Calu3 (cell line): Measurements from ENCODE around the gene SRCIN1. TPM values are rescaled to one million over a fixed set of nuclear protein-coding genes. Genes with fewer than 3 reads are reported as not detected.

Experiments used
- BruUV-seq: library from RNA; stranded (reverse); fragments of 400-500 nt; replicated peaks from 2 replicates; lab custom pipeline; 2021; lab: Mats Ljungman, UMichigan
- CTCF ChIA-PET: fragments of 300-600 bp; sonication (Branson Sonifier 250); formaldehyde crosslinking; loops from one replicate; lab custom pipeline; 2022; ENCODE audit warnings: antibody characterized with exemption; lab: Charles Lee
- DNase-seq: peaks from one replicate; pipeline ENCODE4 v3.0.0; 2022
- H3K27ac Mint-ChIP-seq: one replicate; pipeline ENCODE4 v1.8.0; 2022; ENCODE audit warnings: mixed read lengths; ENCODE audit not compliant: unreplicated experiment
- H3K27me3 Mint-ChIP-seq: one replicate; pipeline ENCODE4 v1.8.0; 2022; ENCODE audit warnings: mixed read lengths; ENCODE audit not compliant: unreplicated experiment
- H3K36me3 Mint-ChIP-seq: one replicate; pipeline ENCODE4 v1.8.0; 2022; ENCODE audit warnings: mild to moderate bottlenecking, moderate library complexity, mixed read lengths; ENCODE audit not compliant: insufficient read depth, unreplicated experiment
- H3K4me1 Mint-ChIP-seq: one replicate; pipeline ENCODE4 v1.8.0; 2022; ENCODE audit warnings: mild to moderate bottlenecking, low read depth, mixed read lengths; ENCODE audit not compliant: unreplicated experiment
- H3K4me3 Mint-ChIP-seq: one replicate; pipeline ENCODE4 v1.8.0; 2022; ENCODE audit warnings: mild to moderate bottlenecking, low read depth, moderate library complexity, mixed read lengths; ENCODE audit not compliant: unreplicated experiment
- H3K9me3 Mint-ChIP-seq: one replicate; pipeline ENCODE4 v1.8.0; 2022; ENCODE audit warnings: low read depth, mixed read lengths; ENCODE audit not compliant: unreplicated experiment
- intact Hi-C: fragments of 100-400 bp; cut with micrococcal nuclease; formaldehyde crosslinking; loops from one replicate; pipeline ENCODE4 v1.10.0; 2022; ENCODE audit not compliant: unreplicated experiment
- total RNA-seq: library from RNA; stranded (reverse); gene quantifications from 2 replicates; pipeline ENCODE4 v1.2.3, GENCODE V29; 2022
- TF ChIP-seq, protein P1 (sequence below): fragments of 200-600 bp; IDR thresholded peaks from one replicate; pipeline ENCODE4 v1.8.0; 2022; ENCODE audit warnings: antibody characterized with exemption; ENCODE audit not compliant: unreplicated experiment

The SRCIN1 gene
- total RNA-seq, 1 experiment from 2014 or later, result 46.7 TPM

DNA sequence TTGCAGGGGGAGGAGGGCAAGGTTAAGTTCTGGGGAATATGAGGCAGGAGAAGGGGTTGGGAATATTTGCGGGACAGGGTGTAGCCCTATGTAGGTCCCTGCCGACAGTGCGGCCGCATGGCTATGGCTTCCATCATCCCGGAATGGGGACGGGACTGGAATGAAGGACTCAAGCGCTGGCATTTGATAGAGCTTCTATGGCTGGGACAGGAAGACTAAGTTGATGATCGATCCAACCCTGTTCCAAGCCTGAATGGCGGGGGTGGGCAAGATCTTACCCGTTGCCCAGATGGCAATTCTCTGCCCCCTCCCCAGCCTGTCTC lies 47.1 kb downstream of the SRCIN1 start:
- CTCF ChIA-PET, result interaction anchor here (0.6 to 9.8 kb wide), 52 partner anchors 8 to 1563 kb away, joined by 3 to 496 read pairs (median 7); partner anchors contain the start of genes EPOP, LASP1, MLLT6 and MSL1

DNA sequence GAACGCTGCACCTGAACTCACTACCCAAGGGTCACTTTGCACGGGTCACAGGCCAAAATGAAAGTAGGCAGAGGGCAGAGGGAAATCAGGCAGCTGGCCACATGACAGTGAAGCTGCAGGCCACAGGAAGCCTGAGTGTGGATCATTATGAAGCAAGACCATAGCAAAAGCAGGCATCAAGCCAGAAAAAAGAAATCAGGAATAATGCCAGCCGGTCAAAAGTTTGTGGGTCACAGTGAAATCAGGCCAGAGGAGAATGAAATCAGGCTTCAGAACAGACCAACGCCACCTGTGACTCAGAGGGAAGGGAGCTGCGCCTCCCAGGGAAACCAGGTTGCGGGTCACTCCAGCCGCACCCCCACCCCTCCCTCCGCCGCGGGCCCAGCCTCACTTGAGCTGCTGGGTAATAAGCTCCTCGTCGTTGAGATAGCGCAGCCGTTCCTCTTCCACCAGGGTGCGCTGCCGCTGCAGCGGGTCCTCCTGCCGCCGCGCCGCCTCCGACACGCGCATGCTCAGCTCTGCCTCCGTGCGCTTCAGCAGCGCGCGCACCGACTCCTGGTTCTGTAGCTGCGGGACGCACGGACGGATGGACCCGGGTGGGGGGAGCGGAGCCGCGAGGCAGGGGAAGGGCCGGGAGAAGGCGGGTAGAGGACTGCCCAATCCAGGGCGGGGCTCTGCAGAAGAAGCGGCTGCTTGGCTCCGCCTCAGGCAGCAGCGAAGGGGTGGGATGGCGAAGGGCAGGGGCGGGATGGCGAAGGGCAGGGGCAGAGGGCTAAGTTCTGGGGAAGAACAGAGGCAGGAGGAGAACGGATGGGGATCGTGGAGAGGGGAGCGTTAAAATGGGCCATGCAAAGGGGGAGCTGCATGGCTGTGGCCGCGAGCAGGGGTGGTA lies 47.7 kb downstream of the SRCIN1 start:
- intact Hi-C loops, result loop anchor here (1.0 kb wide), 2 partner anchors 26 to 105 kb away; no protein-coding TSS in a partner anchor
- no peaks in the 10 kb centered on the region for H3K9me3 Mint-ChIP-seq
- peaks cover 10% of the 10 kb centered on the region for H3K27me3 Mint-ChIP-seq
- CTCF ChIA-PET, result interaction anchor here (0.6 to 9.8 kb wide), 68 partner anchors 9 to 1564 kb away, joined by 3 to 496 read pairs (median 6); partner anchors contain the start of genes EPOP, LASP1, MLLT6 and MSL1
- DNase-seq, result peak; percentile 100
- peak overlapping the region; percentile 78 for H3K4me3 Mint-ChIP-seq
- TF ChIP-seq, protein P1, sequence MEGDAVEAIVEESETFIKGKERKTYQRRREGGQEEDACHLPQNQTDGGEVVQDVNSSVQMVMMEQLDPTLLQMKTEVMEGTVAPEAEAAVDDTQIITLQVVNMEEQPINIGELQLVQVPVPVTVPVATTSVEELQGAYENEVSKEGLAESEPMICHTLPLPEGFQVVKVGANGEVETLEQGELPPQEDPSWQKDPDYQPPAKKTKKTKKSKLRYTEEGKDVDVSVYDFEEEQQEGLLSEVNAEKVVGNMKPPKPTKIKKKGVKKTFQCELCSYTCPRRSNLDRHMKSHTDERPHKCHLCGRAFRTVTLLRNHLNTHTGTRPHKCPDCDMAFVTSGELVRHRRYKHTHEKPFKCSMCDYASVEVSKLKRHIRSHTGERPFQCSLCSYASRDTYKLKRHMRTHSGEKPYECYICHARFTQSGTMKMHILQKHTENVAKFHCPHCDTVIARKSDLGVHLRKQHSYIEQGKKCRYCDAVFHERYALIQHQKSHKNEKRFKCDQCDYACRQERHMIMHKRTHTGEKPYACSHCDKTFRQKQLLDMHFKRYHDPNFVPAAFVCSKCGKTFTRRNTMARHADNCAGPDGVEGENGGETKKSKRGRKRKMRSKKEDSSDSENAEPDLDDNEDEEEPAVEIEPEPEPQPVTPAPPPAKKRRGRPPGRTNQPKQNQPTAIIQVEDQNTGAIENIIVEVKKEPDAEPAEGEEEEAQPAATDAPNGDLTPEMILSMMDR, result peak; percentile 100
- H3K4me1 Mint-ChIP-seq, result peaks cover 43% of the 10 kb centered on the region
- peak overlapping the region; percentile 52 for H3K27ac Mint-ChIP-seq
- no TSS peak for BruUV-seq
- H3K36me3 Mint-ChIP-seq, result peaks cover 35% of the 10 kb centered on the region

More for the DNA sequence above, 47.1 kb downstream of the SRCIN1 start:
- Mint-ChIP-seq H3K36me3 (peaks cover 35% of the 10 kb centered on the region), H3K4me3 (peak overlapping the region; percentile 78), H3K27me3 (peaks cover 16% of the 10 kb centered on the region), H3K4me1 (peaks cover 43% of the 10 kb centered on the region), H3K27ac (peak overlapping the region; percentile 52), H3K9me3 (no peaks in the 10 kb centered on the region)
- intact Hi-C loops, result loop anchor here (1.0 kb wide), 2 partner anchors 26 to 105 kb away; no protein-coding TSS in a partner anchor
- TF ChIP-seq, protein P1, result no peak
- no peak for DNase-seq
- BruUV-seq, result no TSS peak

DNA sequence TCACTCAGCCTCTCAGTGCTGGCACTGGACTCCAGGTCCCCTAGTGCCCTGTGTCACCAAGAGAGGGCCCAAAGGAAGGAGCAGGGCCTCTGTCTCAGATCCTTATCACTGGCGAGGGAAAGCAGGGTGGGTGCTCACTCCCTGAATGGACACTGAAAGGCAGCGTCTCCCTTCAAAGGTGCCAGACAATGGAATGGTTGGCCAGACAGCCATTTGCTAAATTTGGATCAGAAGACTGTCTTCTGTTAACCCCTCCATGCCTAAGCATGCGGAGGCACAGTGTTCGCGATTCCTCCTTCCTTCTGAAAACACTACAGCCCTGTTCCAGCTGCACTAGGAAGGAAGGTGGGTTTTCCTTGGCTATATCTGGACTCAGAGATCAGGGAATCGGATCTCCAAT lies 48.4 kb downstream of the SRCIN1 start:
- H3K4me1 Mint-ChIP-seq, result peaks cover 43% of the 10 kb centered on the region
- CTCF ChIA-PET, result interaction anchor here (0.6 to 9.8 kb wide), 54 partner anchors 10 to 1318 kb away, joined by 3 to 496 read pairs (median 7); partner anchors contain the start of genes EPOP, LASP1, MLLT6 and PSMB3
- H3K27ac Mint-ChIP-seq, result peak overlapping the region; percentile 11
- peak overlapping the region; percentile 78 for H3K4me3 Mint-ChIP-seq
- DNase-seq, result no peak
- TF ChIP-seq, protein P1, result no peak
- H3K27me3 Mint-ChIP-seq, result peaks cover 3% of the 10 kb centered on the region
- H3K9me3 Mint-ChIP-seq, result no peaks in the 10 kb centered on the region
- BruUV-seq, result no TSS peak
- H3K36me3 Mint-ChIP-seq, result peaks cover 37% of the 10 kb centered on the region
- intact Hi-C loops, result no loop called here

DNA sequence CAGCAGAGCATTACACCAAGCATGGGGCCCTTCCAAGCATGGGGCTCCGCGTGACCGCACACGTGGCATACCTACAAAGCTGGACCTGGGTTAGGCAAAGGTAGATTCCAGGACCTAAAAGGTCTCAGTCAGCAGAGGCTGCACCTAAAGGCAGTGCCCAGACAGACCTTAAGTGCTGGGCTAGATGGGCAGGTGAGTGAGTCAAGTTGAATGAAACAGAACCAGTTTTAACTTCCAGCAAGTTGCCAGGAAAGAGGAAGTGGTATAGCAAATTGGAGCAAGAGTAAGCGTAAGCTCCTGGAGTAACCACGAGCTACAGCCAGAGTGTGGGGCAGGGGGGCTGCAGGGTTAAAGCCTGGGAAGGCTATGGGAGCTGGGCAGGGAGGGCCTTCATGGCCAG lies 49.5 kb downstream of the SRCIN1 start:
- intact Hi-C loops, result no loop called here
- TF ChIP-seq, protein P1, result no peak
- H3K27me3 Mint-ChIP-seq, result no peaks in the 10 kb centered on the region
- BruUV-seq, result no TSS peak
- H3K27ac Mint-ChIP-seq, result no peak overlapping the region
- H3K4me3 Mint-ChIP-seq, result no peak overlapping the region
- CTCF ChIA-PET, result interaction anchor here (1.2 to 9.8 kb wide), 3 partner anchors 29 to 109 kb away, joined by 3 to 496 read pairs (median 437); no protein-coding TSS in a partner anchor
- no peaks in the 10 kb centered on the region for H3K9me3 Mint-ChIP-seq
- H3K36me3 Mint-ChIP-seq, result peaks cover 40% of the 10 kb centered on the region
- H3K4me1 Mint-ChIP-seq, result peaks cover 43% of the 10 kb centered on the region
- no peak for DNase-seq
